ENCODE results near the gene KLLN. TPM values are rescaled to one million over a fixed set of nuclear protein-coding genes. Genes with fewer than 3 reads are reported as not detected.

KLLN gene
- total and polyA plus RNA-seq, 2 of the 8 experiments (the other 6 are each of a cell fraction or from before 2014, with no cell fraction given), result 0.24 to 0.73 TPM

- Histone ChIP-seq H2AFZ (ENCODE audit: low read length) (no peak overlapping the region), H3K9me3 (ENCODE audit: insufficient read depth in 2 of 2, low read depth in 1 of 2, low read length in 1 of 2) (no peaks in the 10 kb centered on the region), H3K79me1 (ENCODE audit: low read depth, low read length) (no peaks in the 10 kb centered on the region), H2BK20ac (ENCODE audit: low read length) (no peak overlapping the region), H3K23ac (ENCODE audit: insufficient read length) (no peak overlapping the region), H3K9ac (replicated peaks in 1 of 4; ENCODE audit: extremely low read depth in 1 of 4, low read depth in 3 of 4, low read length in 3 of 4) (no peak overlapping the region), H3K4me3 (ENCODE audit: extremely low read depth in 1 of 4, insufficient read depth in 2 of 4, low read depth in 3 of 4, low read length in 4 of 4) (no peak overlapping the region), H2BK5ac (ENCODE audit: low read depth, low read length) (no peak overlapping the region), H3K4ac (replicated peaks; ENCODE audit: insufficient read length, low read depth, low read length) (no peak overlapping the region), H3K27me3 (replicated peaks in 1 of 4; ENCODE audit: control insufficient read depth in 3 of 4, extremely low read depth in 1 of 4, insufficient read depth in 3 of 4, low read length in 3 of 4) (no peaks in the 10 kb centered on the region), H3K18ac (ENCODE audit: extremely low read depth, low read length) (no peak overlapping the region), H2BK15ac (ENCODE audit: low read length) (no peak overlapping the region), H2BK12ac (ENCODE audit: low read depth, low read length) (no peak overlapping the region), H3K23me2 (ENCODE audit: low read depth, low read length) (peaks cover 8% of the 10 kb centered on the region), H3K4me2 (ENCODE audit: insufficient read depth in 1 of 2, low read depth in 2 of 2, low read length in 2 of 2) (peak overlapping the region in 1 of 2 experiments; percentile 89; a peak in 1 of 4 replicates), H3K27ac (ENCODE audit: low read depth, low read length) (no peak overlapping the region), H2BK120ac (replicated peaks; ENCODE audit: low read depth, low read length) (no peak overlapping the region), H4K5ac (ENCODE audit: insufficient read length, low read depth, low read length) (no peak overlapping the region), H4K20me1 (replicated peaks in 1 of 2; ENCODE audit: control insufficient read depth in 1 of 2, insufficient read depth in 2 of 2, low read length in 2 of 2) (no peaks in the 10 kb centered on the region), H4K91ac (replicated peaks; ENCODE audit: insufficient read length, low read length) (no peak overlapping the region), H3K79me2 (ENCODE audit: control insufficient read depth in 1 of 2, insufficient read depth in 2 of 2, low read length in 2 of 2) (peaks cover 10 to 35% of the 10 kb centered on the region in 2 experiments), H2AK5ac (ENCODE audit: low read depth, low read length) (no peak overlapping the region), H4K8ac (ENCODE audit: extremely low read depth, insufficient read depth, low read length) (no peak overlapping the region), H3K36me3 (ENCODE audit: control insufficient read depth in 2 of 4, insufficient read depth in 4 of 4, low read length in 3 of 4) (peaks cover 0 to 3% (median 0%) of the 10 kb centered on the region in 4 experiments; a peak in 1 of 8 replicates), H3K4me1 (replicated peaks in 1 of 4; ENCODE audit: control insufficient read depth in 3 of 4, insufficient read depth in 4 of 4, low read length in 3 of 4) (peaks cover 0 to 3% (median 0%) of the 10 kb centered on the region in 4 experiments; a peak in 2 of 7 replicates), H3K14ac (ENCODE audit: insufficient read length) (no peak overlapping the region), H3K56ac (replicated peaks; ENCODE audit: insufficient read length, low read depth, low read length) (no peak overlapping the region)
- 87% methylated on average over 5 of the region's 6 CpGs; no CpG with 5 or more reads in 1 of the 2 experiments for WGBS, 2 experiments (ENCODE audit: extremely low coverage in 1 of 2, insufficient coverage in 1 of 2, insufficient read length in 1 of 2, insufficient replicate concordance in 2 of 2, low coverage in 1 of 2, low lambda C conversion rate in 2 of 2, missing lambda C conversion rate in 1 of 2)
- DNase-seq (ENCODE audit: low read depth in 1 of 2, low spot score in 2 of 2), result no peak
- POLR2A ChIA-PET (ENCODE audit: partially characterized antibody), result interaction anchor here (0.7 to 2.6 kb wide), 2 partner anchors 43 to 227 kb away, joined by 5 to 24 read pairs; partner anchors contain the start of genes KLLN and PTEN
- no peak for FAIRE-seq
- TF ChIP-seq HDAC6 (IDR thresholded peaks at IDR 0.05; ENCODE audit: low read depth, low read length) (no peak), BCL11A (IDR thresholded peaks at IDR 0.05; ENCODE audit: low read depth in 2 of 2, low read length in 2 of 2) (no peak)
- CTCF ChIA-PET (ENCODE audit: partially characterized antibody), result interaction anchor here (1.0 to 2.1 kb wide), 4 partner anchors 31 to 570 kb away, joined by 3 to 9 read pairs (median 4); partner anchors contain the start of genes KLLN and PTEN
Observed at GRCh38 chr10:87819289-87819585, 44.1 kb downstream of the KLLN start.
